Activated naive CD8-positive, alpha-beta T cell treated with anti-CD3 and anti-CD28 coated beads, Interleukin-2, amount 50 U/mL, for 24 hours (primary cell): ENCODE measurements around the gene EXOC5.
"Not testable (repeated sequence)": the region's sequence is repeated elsewhere in the genome, so short reads cannot be mapped to it uniquely, and the experiment has no call there.

ENCODE experiments used
- ATAC-seq: fragments of 150-1000 bp; cut with Tn5 transposase; one replicate; pipeline ENCODE4 v1.10.0; 2021
- DNase-seq: peaks from one replicate; pipeline ENCODE4 v3.0.0; 2021
- H3K27ac Mint-ChIP-seq: one replicate; pipeline ENCODE4 v1.8.0; 2021; ENCODE audit warnings: mild to moderate bottlenecking, mixed read lengths
- H3K27me3 Mint-ChIP-seq: one replicate; pipeline ENCODE4 v1.8.0; 2021; ENCODE audit warnings: mixed read lengths
- H3K36me3 Mint-ChIP-seq: one replicate; pipeline ENCODE4 v1.8.0; 2021; ENCODE audit warnings: low read depth, mixed read lengths
- H3K4me1 Mint-ChIP-seq: one replicate; pipeline ENCODE4 v1.8.0; 2021; ENCODE audit warnings: mixed read lengths
- H3K4me3 Mint-ChIP-seq: one replicate; pipeline ENCODE4 v1.8.0; 2021; ENCODE audit warnings: mild to moderate bottlenecking, moderate library complexity, mixed read lengths
- H3K9me3 Mint-ChIP-seq: one replicate; pipeline ENCODE4 v1.8.0; 2021; ENCODE audit warnings: mixed read lengths

The EXOC5 gene

DNA sequence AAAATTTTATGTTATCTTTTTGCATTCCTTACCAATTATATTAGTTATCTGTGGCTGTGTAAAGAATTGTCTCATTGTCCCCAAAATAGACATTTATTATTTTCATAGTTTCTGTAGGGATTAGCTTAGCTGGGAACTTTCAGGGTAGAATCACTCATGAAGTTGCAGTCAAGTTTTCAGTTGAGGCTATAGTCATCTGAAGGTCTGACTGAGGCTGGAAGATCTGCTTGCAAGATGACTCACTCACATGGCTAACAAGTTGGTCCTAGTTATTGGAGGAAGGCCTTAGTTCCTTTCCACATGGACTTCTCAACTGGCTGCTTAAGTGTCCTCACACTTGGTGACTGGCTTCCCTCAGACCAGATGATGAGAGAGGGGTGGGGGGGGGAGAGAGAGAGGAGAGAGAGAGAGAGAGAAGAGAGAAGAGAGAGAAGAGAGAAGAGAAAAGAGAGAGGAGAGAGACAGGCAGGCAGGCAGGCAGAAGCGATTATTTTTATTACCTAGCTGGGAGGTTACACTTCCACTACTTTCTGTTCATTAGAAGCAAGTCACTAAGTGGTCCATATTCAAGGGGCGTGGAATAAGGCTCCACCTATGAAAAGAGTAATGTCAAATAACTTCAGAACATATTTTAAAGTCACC is 6.4 kb upstream of the EXOC5 start:
- no peak overlapping the region for H3K27ac Mint-ChIP-seq
- H3K4me3 Mint-ChIP-seq = no peak overlapping the region
- no peaks in the 10 kb centered on the region for H3K27me3 Mint-ChIP-seq
- ATAC-seq (peak; percentile 46), DNase-seq (no peak)
- no peaks in the 10 kb centered on the region for H3K9me3 Mint-ChIP-seq
- peaks cover 32% of the 10 kb centered on the region for H3K4me1 Mint-ChIP-seq
- H3K36me3 Mint-ChIP-seq = peaks cover 19% of the 10 kb centered on the region

DNA sequence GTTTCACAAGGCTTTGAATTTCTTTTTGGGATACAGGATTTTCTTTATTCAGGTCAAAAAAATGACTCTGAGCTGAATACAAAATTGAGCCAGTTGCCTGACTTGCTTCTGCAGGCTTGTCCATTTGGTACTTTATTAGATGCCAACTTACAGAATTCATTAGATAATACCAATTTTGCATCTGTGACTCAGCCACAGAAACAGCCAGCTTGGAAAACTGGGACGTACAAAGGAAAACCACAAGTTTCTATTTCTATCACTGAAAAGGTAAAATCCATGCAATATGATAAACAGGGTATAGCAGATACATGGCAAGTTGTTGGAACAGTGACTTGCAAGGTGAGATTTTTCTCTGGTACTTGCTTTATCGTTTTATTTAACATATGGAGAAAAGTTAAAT is 5.8 kb upstream of the EXOC5 start:
- Mint-ChIP-seq H3K4me1 (peaks cover 36% of the 10 kb centered on the region), H3K9me3 (no peaks in the 10 kb centered on the region), H3K27me3 (no peaks in the 10 kb centered on the region), H3K27ac (no peak overlapping the region), H3K36me3 (peaks cover 15% of the 10 kb centered on the region), H3K4me3 (no peak overlapping the region)
- ATAC-seq = no peak
- DNase-seq = no peak

- Mint-ChIP-seq H3K4me3 (no peak overlapping the region), H3K4me1 (peaks cover 36% of the 10 kb centered on the region), H3K27ac (no peak overlapping the region), H3K27me3 (no peaks in the 10 kb centered on the region), H3K36me3 (peaks cover 19% of the 10 kb centered on the region), H3K9me3 (no peaks in the 10 kb centered on the region)
- DNase-seq (no peak), ATAC-seq (no peak)
These were observed 4.5 kb upstream of the EXOC5 start for GRCh38 chr14:57273236-57273635.

GRCh38 chr14:57266065-57266464 is 2.6 kb downstream of the EXOC5 start:
- no peak for DNase-seq
- H3K4me1 Mint-ChIP-seq = peaks cover 55% of the 10 kb centered on the region
- H3K4me3 Mint-ChIP-seq = no peak overlapping the region
- no peaks in the 10 kb centered on the region for H3K9me3 Mint-ChIP-seq
- no peaks in the 10 kb centered on the region for H3K27me3 Mint-ChIP-seq
- no peak for ATAC-seq
- peaks cover 10% of the 10 kb centered on the region for H3K36me3 Mint-ChIP-seq
- no peak overlapping the region for H3K27ac Mint-ChIP-seq

GRCh38 chr14:57262117-57262516 is 6.6 kb downstream of the EXOC5 start:
- Mint-ChIP-seq H3K27me3 (no peaks in the 10 kb centered on the region), H3K27ac (no peak overlapping the region), H3K9me3 (peaks cover 11% of the 10 kb centered on the region), H3K36me3 (peaks cover 27% of the 10 kb centered on the region), H3K4me1 (peaks cover 42% of the 10 kb centered on the region), H3K4me3 (no peak overlapping the region)
- no peak for ATAC-seq
- no peak for DNase-seq

DNA sequence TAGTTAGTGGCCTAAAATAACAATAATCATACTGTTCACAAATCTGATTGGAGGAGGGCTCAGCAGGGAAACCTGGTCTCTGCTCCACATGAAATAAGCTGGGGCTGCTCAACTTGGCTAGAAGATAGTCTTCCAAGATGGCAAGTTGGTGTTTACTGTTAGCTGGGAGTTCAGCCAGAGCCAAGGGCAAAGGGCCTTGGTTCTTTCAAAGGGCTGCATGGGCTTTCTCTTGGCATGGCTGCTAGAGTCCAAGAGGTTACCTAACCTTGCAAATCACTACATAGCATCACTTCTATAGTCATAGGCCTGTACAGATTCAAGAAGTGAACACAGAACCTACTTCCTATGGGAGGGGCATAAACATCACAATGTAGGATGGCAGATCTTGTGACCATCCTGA is 7.1 kb downstream of the EXOC5 start:
- H3K4me1 Mint-ChIP-seq = peaks cover 37% of the 10 kb centered on the region
- DNase-seq (no peak), ATAC-seq (no peak)
- peaks cover 28% of the 10 kb centered on the region for H3K36me3 Mint-ChIP-seq
- H3K4me3 Mint-ChIP-seq = no peak overlapping the region
- peaks cover 11% of the 10 kb centered on the region for H3K9me3 Mint-ChIP-seq
- no peaks in the 10 kb centered on the region for H3K27me3 Mint-ChIP-seq
- H3K27ac Mint-ChIP-seq = no peak overlapping the region

DNA sequence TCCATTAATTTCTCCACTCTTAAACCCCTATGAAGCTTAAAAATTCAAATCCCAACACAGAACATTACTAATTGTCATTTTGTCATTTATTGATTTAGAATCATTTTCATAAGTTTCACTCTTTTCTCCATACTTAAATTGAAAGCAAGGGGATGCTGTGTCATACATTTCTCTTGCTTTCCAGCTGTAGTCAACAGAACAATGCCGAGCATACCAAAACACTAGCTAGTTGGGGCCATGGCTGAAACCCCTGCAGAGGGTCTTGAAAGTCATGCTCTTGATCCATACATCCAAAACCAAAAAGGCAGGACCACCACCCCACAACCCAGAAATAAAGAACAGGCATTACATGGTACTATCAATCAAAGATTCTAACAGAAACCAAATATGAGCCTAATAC is 9.0 kb downstream of the EXOC5 start:
- Mint-ChIP-seq H3K4me3 (no peak overlapping the region), H3K27ac (no peak overlapping the region), H3K4me1 (peaks cover 24% of the 10 kb centered on the region), H3K27me3 (no peaks in the 10 kb centered on the region), H3K9me3 (peaks cover 11% of the 10 kb centered on the region), H3K36me3 (peaks cover 32% of the 10 kb centered on the region)
- ATAC-seq (no peak), DNase-seq (no peak)

DNA sequence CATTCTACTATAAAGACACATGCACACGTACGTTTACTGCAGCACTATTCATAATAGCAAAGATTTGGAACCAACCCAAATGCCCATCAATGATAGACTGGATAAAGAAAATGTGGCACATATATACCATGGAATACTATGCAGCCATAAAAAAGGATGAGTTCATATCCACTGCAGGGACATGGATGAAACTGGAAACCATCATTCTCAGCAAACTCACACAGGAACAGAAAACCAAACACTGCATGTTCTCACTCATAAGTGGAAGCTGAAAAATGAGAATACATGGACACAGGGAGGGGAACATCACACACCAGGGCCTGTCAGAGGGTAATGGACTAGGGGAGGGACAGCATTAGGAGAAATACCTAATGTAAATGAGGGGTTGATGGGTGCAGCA is 10.5 kb downstream of the EXOC5 start:
- H3K27ac Mint-ChIP-seq, DNase-seq, ATAC-seq, H3K27me3 Mint-ChIP-seq, H3K4me3 Mint-ChIP-seq: not testable (repeated sequence)
- H3K9me3 Mint-ChIP-seq = peaks cover 11% of the 10 kb centered on the region
- peaks cover 33% of the 10 kb centered on the region for H3K36me3 Mint-ChIP-seq
- H3K4me1 Mint-ChIP-seq = peaks cover 23% of the 10 kb centered on the region

DNA sequence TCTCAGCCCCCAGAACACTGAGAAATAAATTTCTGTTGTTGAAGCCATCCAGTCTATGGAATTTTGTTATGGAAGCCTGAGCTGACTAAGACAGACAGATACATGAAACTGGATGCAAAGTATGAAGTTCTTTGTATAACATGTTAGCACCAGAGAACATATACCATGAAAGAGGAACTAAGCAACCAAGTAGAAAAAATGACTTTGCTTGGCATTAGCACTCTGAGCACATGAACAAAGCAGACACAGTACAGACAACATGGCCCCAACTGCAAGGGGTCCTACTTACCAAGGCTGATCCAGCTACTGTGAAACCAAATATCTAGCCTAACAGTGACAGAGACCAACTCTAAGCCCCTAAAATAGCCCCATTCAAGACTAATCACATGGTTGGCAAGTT is 13.8 kb downstream of the EXOC5 start:
- Mint-ChIP-seq H3K4me1 (peaks cover 24% of the 10 kb centered on the region), H3K27me3 (no peaks in the 10 kb centered on the region), H3K9me3 (peaks cover 11% of the 10 kb centered on the region), H3K36me3 (peaks cover 32% of the 10 kb centered on the region), H3K27ac (no peak overlapping the region), H3K4me3 (no peak overlapping the region)
- DNase-seq (no peak), ATAC-seq (no peak)

- Mint-ChIP-seq H3K27me3 (no peaks in the 10 kb centered on the region), H3K27ac (no peak overlapping the region), H3K36me3 (peaks cover 15% of the 10 kb centered on the region), H3K4me1 (peaks cover 5% of the 10 kb centered on the region), H3K9me3 (no peaks in the 10 kb centered on the region), H3K4me3 (no peak overlapping the region)
- ATAC-seq (no peak), DNase-seq (no peak)
These were observed 21.6 kb downstream of the EXOC5 start for GRCh38 chr14:57246933-57247657.

DNA sequence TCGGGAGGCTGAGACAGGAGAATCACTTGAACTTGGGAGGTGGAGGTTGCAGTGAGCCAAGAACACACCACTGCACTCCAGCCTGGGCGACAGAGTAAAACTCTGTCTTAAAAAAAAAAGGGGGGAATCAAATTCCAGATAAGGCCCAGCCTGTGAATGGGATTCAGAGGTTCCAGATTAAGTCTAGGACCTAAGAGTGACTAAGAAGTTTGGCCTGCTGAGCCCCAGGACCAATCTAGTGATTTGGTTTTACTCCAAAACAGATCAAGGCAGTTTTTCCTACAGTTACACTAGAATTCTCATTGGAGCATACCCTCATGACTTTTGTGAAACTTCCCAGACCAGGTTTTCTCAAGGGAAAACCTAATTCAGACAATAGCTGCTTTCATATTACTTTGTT is 22.8 kb downstream of the EXOC5 start:
- ATAC-seq = no peak
- Mint-ChIP-seq H3K27me3 (no peaks in the 10 kb centered on the region), H3K27ac (no peak overlapping the region), H3K4me3 (no peak overlapping the region), H3K9me3 (no peaks in the 10 kb centered on the region), H3K4me1 (peaks cover 2% of the 10 kb centered on the region), H3K36me3 (peaks cover 15% of the 10 kb centered on the region)
- no peak for DNase-seq

- H3K4me3 Mint-ChIP-seq = no peak overlapping the region
- H3K27me3 Mint-ChIP-seq = no peaks in the 10 kb centered on the region
- no peak overlapping the region for H3K27ac Mint-ChIP-seq
- no peaks in the 10 kb centered on the region for H3K4me1 Mint-ChIP-seq
- H3K36me3 Mint-ChIP-seq = peaks cover 19% of the 10 kb centered on the region
- no peaks in the 10 kb centered on the region for H3K9me3 Mint-ChIP-seq
- DNase-seq (no peak), ATAC-seq (no peak)
These were observed 24.6 kb downstream of the EXOC5 start for GRCh38 chr14:57244106-57244505.

DNA sequence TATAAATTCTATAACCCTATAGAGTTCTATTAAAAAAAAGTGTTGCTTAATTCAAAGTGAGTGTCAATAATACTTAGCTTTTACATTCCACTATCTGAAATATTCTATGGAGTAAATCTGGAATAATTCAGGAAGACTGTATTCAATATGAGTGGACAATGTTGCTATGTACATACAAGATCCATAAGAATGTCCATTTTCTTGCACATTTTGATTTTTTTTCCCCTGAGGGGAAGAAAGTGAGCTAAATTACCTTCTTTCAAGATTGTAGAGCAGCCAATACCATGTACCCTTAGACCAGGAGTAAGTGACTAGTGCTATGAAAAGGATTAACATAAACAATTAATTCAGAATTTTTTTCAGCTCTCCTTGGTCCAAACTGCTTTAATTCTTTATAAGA is 25.4 kb downstream of the EXOC5 start:
- DNase-seq (no peak), ATAC-seq (no peak)
- H3K4me3 Mint-ChIP-seq = no peak overlapping the region
- no peaks in the 10 kb centered on the region for H3K4me1 Mint-ChIP-seq
- H3K9me3 Mint-ChIP-seq = no peaks in the 10 kb centered on the region
- H3K36me3 Mint-ChIP-seq = peaks cover 19% of the 10 kb centered on the region
- H3K27ac Mint-ChIP-seq = no peak overlapping the region
- H3K27me3 Mint-ChIP-seq = no peaks in the 10 kb centered on the region

- H3K4me1 Mint-ChIP-seq, H3K27ac Mint-ChIP-seq, H3K4me3 Mint-ChIP-seq, DNase-seq, ATAC-seq, H3K27me3 Mint-ChIP-seq, H3K9me3 Mint-ChIP-seq: not testable (repeated sequence)
- H3K36me3 Mint-ChIP-seq = peaks cover 16% of the 10 kb centered on the region
These were observed 28.6 kb downstream of the EXOC5 start for GRCh38 chr14:57240115-57240514.

DNA sequence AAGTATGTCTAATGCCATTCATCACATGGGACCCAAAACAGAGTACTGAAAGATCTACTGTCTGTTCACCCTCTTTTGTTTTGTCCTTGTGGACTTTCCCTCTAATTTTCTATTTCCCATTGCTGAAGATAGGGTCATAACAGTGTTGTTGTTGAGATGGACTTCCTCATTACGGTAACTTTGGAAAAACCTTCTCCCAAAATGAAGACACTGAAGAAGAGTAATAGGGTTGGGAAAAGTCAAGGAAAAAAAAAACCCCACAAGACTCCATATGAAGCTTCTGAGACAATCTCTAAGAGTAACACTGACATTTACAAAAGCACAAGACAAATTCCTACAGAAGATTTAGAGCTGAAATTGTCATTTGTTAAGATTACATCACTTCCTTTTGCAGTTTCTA is 36.7 kb downstream of the EXOC5 start:
- no peak for ATAC-seq
- DNase-seq = no peak
- Mint-ChIP-seq H3K4me3 (no peak overlapping the region), H3K27ac (no peak overlapping the region), H3K36me3 (peaks cover 46% of the 10 kb centered on the region), H3K4me1 (peaks cover under 1% of the 10 kb centered on the region), H3K27me3 (no peaks in the 10 kb centered on the region), H3K9me3 (no peaks in the 10 kb centered on the region)
